Esophagus (tissue), 2 donors: ENCODE measurements around the gene GFPT1. TPM values are rescaled to one million over a fixed set of nuclear protein-coding genes. Genes with fewer than 3 reads are reported as not detected.

Experiments
- H3K27ac ChIP-seq, 2 donors: one replicate each; pipeline ENCODE4 v1.5.1; 2013; ENCODE audit warnings: low read depth in 2 of 2, mild to moderate bottlenecking in 2 of 2, inconsistent platforms in 1 of 2, low read length in 1 of 2, moderate library complexity in 1 of 2
- H3K27me3 ChIP-seq, 2 donors: one replicate each; pipeline ENCODE4 v1.6.1; 2013; ENCODE audit warnings: low read length in 2 of 2, control low read depth in 1 of 2, mild to moderate bottlenecking in 1 of 2; ENCODE audit not compliant: insufficient read depth in 2 of 2, control insufficient read depth in 1 of 2
- H3K36me3 ChIP-seq, 2 donors: one replicate each; pipeline ENCODE4 v1.6.1; 2013; ENCODE audit warnings: low read length in 1 of 2; ENCODE audit not compliant: control insufficient read depth in 2 of 2, insufficient read depth in 2 of 2
- H3K4me1 ChIP-seq, 2 donors: one replicate each; pipeline ENCODE4 v1.6.1; 2013; ENCODE audit warnings: low read length in 1 of 2; ENCODE audit not compliant: control insufficient read depth in 2 of 2, insufficient read depth in 2 of 2
- H3K4me3 ChIP-seq, 2 donors: one replicate each; pipeline ENCODE4 v1.5.1; 2013; ENCODE audit warnings: low read length in 2 of 2, mild to moderate bottlenecking in 2 of 2, low read depth in 1 of 2, moderate library complexity in 1 of 2
- H3K9me3 ChIP-seq, 2 donors: one replicate each; pipeline ENCODE4 v1.6.1; 2013; ENCODE audit warnings: mild to moderate bottlenecking in 2 of 2, low read depth in 1 of 2, low read length in 1 of 2, moderate library complexity in 1 of 2; ENCODE audit not compliant: control insufficient read depth in 2 of 2, insufficient read depth in 1 of 2
- WGBS, 2 donors: extraction: QIAGEN DNeasy Blood & Tissue Kit; methylation state at CpG; one replicate each; pipeline ENCODE4 v1.1.7; 2013; 5-methylcytosine and 5-hydroxymethylcytosine counted together
- polyA plus RNA-seq, 2 donors: library from polyadenylated mRNA; stranded (reverse); fragments of 200-250 nt; gene quantifications; one replicate each; pipeline ENCODE4 v1.2.3, GENCODE V29; 2013
- donor health status: healthy with polysubstance abuse.
- donor health status: Bipolar disorder and iron deficiency.

GFPT1 gene
- polyA plus RNA-seq, 2 donors = 4.6 to 7.8 TPM

- no peaks in the 10 kb centered on the region for H3K4me1 ChIP-seq
- no peak overlapping the region for H3K27ac ChIP-seq
- H3K4me3 ChIP-seq = no peak overlapping the region
- H3K27me3 ChIP-seq = no peaks in the 10 kb centered on the region
- 52 to 53% methylated on average over 3 of the region's 3 CpGs for WGBS, 2 donors
- no peaks in the 10 kb centered on the region for H3K36me3 ChIP-seq
- H3K9me3 ChIP-seq = no peaks in the 10 kb centered on the region
Measured at GRCh38 chr2:69271831-69272257, 115.2 kb downstream of the GFPT1 start.

Other genes starting within 250 kb of the GFPT1 start
- gene NFU1, start 50.2 kb upstream of the GFPT1 start, polyA plus RNA-seq = 10 to 100 TPM; 27.9 to 33.1 TPM